Memory B cell (primary cell): Measurements from ENCODE around the gene LGALS3.
A peak's percentile ranks its signal among the peaks of the same experiment; 100 is the strongest.

Source experiments
- ATAC-seq: fragments of 150-1000 bp; cut with Tn5 transposase; 2 replicates; pipeline ENCODE4 v1.10.0; 2021; ENCODE audit warnings: low read depth, mild to moderate bottlenecking, moderate library complexity
- DNase-seq, 2 donors: peaks; one replicate each; pipeline ENCODE4 v3.0.0; 2022; ENCODE audit warnings: low spot score in 2 of 2
- H3K27ac Mint-ChIP-seq: one replicate; pipeline ENCODE4 v1.8.0; 2022; ENCODE audit warnings: mild to moderate bottlenecking, moderate library complexity, mixed read lengths
- H3K27me3 Mint-ChIP-seq: one replicate; pipeline ENCODE4 v1.8.0; 2022; ENCODE audit warnings: mixed read lengths
- H3K36me3 Mint-ChIP-seq: one replicate; pipeline ENCODE4 v1.8.0; 2022; ENCODE audit warnings: mild to moderate bottlenecking, mixed read lengths
- H3K4me1 Mint-ChIP-seq: one replicate; pipeline ENCODE4 v1.8.0; 2022; ENCODE audit warnings: mixed read lengths
- H3K4me3 Mint-ChIP-seq: one replicate; pipeline ENCODE4 v1.8.0; 2022; ENCODE audit warnings: mild to moderate bottlenecking, moderate library complexity, mixed read lengths
- H3K9me3 Mint-ChIP-seq: one replicate; pipeline ENCODE4 v1.8.0; 2022; ENCODE audit warnings: mixed read lengths

LGALS3 gene

DNA sequence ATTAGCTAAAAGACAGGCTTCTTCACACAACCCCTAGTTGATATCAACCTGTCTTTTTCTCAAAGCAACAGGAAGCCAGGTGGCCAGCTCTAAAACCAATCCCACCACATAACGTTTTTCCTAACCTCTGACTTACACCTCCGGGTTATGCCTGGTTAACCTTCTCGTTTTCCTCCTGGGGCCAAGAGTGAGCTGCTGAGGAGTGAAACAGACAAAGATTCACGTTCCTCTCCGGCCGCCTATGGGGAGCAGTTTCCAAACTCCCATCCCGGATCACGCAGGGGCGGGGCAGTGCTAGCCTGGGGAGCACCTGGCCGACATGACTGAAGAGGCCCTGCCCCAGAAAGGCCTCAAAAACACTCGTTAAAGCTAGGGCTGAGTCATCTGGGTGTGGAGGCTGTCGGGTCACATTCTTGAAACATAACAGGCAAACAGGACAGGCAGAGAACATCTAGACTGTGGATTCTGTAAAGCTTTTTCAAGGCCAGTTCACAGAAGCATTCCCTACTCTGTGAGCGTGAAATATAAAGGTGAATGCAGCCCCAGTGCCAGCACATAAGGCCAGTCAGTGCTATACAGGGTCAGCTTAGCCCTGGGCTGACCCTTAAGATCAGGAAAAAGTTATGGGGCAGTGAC is 25.9 kb upstream of the LGALS3 start:
- H3K27ac Mint-ChIP-seq, result peak overlapping the region; percentile 85
- no peaks in the 10 kb centered on the region for H3K36me3 Mint-ChIP-seq
- H3K9me3 Mint-ChIP-seq, result peaks cover 2% of the 10 kb centered on the region
- DNase-seq (no peak), ATAC-seq (peak; percentile 7)
- H3K27me3 Mint-ChIP-seq, result no peaks in the 10 kb centered on the region
- H3K4me1 Mint-ChIP-seq, result peaks cover 22% of the 10 kb centered on the region
- peak overlapping the region; percentile 73 for H3K4me3 Mint-ChIP-seq

DNA sequence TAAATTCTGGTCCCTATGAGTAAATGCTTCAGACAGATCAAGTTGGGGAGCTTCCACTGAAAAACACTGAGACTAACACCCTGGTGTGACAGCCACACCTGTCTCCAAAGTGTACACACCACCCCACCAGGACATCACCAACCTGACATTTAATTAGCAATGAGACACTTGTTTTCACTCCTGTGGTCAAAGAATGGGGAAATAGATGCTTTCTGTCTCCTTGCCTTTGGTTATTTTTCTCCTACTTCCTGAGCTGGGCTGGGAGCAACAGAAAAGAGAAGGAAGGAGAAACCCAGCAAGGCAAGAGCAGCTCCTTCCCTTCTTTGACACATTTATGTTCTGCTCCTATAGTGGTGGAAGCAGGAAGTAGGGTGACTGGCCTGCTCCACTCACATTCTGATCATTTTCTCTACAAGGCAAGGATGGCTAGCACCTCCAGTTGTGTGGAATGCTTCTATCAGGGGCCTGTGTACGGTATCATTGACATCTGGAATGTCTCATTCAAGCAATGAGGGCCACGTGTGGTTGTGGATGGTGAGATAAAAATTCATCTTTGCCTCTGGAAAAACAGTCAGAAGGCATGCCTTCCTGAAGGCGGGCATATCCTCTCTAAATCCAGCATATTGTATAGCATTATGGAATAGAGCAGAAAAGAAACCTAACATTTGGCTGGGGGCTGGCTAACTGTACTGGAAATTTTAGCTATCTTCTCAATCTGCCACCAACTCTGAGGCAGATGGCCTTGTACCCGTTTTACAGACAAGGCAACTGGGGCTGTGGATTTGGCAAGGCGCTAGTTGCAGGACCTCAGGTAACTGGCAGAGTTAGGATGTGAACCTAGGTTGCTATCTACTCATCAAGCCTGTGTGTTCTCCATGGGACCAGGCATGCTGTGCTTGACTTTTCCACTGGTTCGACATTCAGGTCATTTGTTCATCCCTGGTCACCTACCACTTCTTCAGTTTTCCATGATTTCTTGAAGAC is 24.8 kb upstream of the LGALS3 start:
- Mint-ChIP-seq H3K27me3 (no peaks in the 10 kb centered on the region), H3K4me3 (no peak overlapping the region), H3K36me3 (no peaks in the 10 kb centered on the region), H3K27ac (peak overlapping the region; percentile 26), H3K4me1 (peaks cover 16% of the 10 kb centered on the region), H3K9me3 (no peaks in the 10 kb centered on the region)
- DNase-seq (no peak), ATAC-seq (no peak)

DNA sequence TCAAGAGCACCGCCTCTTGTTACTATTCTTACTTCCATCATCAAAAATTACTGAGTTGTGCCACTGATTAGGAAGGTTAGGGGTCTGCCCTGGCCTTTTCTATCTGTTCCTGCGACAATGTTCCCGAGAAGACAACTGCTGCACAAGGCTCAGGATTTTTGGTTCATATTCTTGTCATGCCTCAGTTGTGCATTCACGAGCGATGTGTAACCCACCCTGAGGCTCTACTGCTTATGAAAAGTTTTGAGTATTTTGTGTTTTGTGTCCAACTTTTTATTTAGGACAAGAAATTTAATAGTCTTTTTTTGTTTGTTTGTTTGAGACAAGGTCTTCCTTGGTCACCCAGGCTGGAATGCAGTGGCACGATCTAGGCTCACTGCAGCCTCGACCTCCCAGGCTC is 23.1 kb upstream of the LGALS3 start:
- DNase-seq, result no peak
- no peak overlapping the region for H3K27ac Mint-ChIP-seq
- no peaks in the 10 kb centered on the region for H3K27me3 Mint-ChIP-seq
- no peaks in the 10 kb centered on the region for H3K36me3 Mint-ChIP-seq
- no peak for ATAC-seq
- peaks cover 13% of the 10 kb centered on the region for H3K4me1 Mint-ChIP-seq
- no peaks in the 10 kb centered on the region for H3K9me3 Mint-ChIP-seq
- H3K4me3 Mint-ChIP-seq, result no peak overlapping the region

DNA sequence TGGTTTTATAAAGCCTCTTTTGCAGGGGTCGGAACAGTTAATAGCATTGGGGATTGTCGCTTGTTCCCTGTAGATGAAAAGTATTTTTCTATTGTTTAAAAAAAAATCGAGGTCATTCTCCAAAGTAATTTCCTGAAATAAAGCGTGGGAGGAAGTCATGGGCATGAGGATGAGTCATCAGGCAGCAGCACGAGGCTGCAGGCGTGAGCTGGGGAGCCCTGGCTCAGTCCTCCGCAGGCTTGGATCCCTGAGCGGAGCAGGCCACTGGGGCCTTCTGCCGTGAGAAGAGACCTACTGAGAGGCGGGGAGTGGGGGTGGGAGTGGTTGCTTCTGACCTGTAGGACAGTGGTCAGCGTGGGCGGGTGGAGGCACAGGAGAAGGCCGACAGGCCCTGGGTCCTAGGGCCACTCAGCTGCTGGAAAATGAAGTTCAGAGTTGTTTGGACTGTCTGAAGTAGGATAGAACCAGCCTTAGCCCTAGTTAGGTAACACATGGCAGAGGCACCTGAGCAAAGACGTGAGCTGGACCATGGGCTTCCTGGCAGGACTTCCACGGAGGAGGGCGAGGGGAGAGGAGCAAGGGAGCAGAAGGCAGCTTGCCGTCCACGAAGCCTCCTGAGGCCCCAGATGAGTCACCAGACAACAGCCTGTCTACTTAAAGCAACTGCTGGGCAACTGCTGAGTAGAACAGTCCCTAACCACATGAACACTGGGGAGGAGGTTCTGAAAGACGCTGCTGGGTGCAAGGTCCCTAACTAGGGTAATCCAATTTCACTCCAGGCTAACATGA is 21.1 kb upstream of the LGALS3 start:
- H3K4me3 Mint-ChIP-seq, result no peak overlapping the region
- no peak overlapping the region for H3K27ac Mint-ChIP-seq
- peaks cover 10% of the 10 kb centered on the region for H3K4me1 Mint-ChIP-seq
- no peaks in the 10 kb centered on the region for H3K9me3 Mint-ChIP-seq
- ATAC-seq, result no peak
- DNase-seq, result no peak
- peaks cover 1% of the 10 kb centered on the region for H3K27me3 Mint-ChIP-seq
- H3K36me3 Mint-ChIP-seq, result no peaks in the 10 kb centered on the region

DNA sequence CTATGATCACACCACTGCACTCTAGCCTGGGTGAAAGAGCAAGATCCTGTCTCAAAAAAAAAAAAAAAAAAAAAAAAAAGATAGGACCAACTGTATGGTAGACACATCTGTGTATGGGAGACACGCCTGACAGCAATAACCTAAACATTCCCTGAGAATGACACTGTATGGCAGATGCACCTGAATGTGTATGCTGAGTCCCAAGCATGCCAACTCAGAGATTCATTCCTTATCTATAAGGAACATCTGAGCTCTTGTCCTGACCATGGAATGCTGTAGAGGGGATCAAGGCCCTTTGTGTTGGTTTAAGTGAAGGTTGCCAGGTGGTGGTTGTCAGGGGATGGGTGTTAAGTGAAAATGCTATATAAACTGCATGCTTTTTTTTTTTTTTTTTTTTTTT is 19.2 kb upstream of the LGALS3 start:
- DNase-seq (no peak), ATAC-seq (no peak)
- Mint-ChIP-seq H3K36me3 (no peaks in the 10 kb centered on the region), H3K27me3 (peaks cover 4% of the 10 kb centered on the region), H3K27ac (no peak overlapping the region), H3K4me3 (no peak overlapping the region), H3K9me3 (no peaks in the 10 kb centered on the region), H3K4me1 (peaks cover 3% of the 10 kb centered on the region)

DNA sequence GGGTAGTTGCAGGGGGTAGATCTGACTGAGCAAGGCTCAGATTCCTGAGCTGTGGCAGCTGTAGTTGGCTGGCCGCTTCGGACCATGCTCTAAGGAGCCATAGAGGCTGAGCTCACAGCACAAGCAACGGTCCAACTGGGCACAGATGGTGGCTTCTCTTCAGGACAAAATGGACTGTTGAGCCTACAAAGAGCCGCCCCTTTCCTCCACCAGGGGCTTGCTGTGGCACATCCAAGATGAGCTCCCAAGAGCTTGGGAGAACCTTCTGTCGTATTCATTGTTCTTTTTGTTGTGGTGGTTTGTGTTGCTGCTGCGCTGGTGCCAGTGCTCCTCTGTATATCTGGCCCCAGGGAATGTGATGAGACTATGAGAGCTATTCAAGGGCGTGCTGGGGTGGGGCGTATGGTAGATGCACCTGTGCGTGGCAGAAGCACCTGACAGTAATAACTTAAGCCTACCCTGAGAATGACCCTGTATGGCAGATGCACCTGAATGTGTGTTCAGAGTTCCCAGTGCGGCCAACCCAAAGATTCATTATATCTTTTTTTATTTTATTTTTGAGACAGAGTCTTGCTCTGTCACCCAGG is 17.8 kb upstream of the LGALS3 start:
- peaks cover 4% of the 10 kb centered on the region for H3K27me3 Mint-ChIP-seq
- H3K4me1 Mint-ChIP-seq, result peaks cover 3% of the 10 kb centered on the region
- no peak for ATAC-seq
- H3K27ac Mint-ChIP-seq, result no peak overlapping the region
- no peaks in the 10 kb centered on the region for H3K36me3 Mint-ChIP-seq
- no peaks in the 10 kb centered on the region for H3K9me3 Mint-ChIP-seq
- DNase-seq, result no peak
- no peak overlapping the region for H3K4me3 Mint-ChIP-seq

DNA sequence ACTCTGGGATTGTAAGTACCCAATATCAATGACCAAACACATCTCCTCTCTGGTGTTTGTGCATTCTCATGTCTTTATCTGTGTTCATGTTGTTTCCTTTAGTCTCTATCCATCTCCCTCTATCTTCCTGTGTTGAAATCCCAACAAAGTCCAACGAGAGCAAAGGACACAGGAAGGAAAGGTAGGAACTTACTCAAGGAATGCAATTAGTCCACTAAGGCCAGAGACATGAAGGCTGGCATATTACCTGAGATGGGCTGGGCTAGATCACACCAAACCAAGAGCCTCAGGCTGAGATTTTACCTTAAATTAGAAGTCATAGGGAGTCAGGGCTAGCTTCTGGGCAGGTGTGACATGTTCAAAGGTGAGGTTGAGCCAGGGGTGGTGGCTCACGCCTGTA is 14.3 kb upstream of the LGALS3 start:
- H3K27ac Mint-ChIP-seq, result no peak overlapping the region
- no peaks in the 10 kb centered on the region for H3K9me3 Mint-ChIP-seq
- H3K4me1 Mint-ChIP-seq, result peaks cover 3% of the 10 kb centered on the region
- no peaks in the 10 kb centered on the region for H3K36me3 Mint-ChIP-seq
- H3K4me3 Mint-ChIP-seq, result no peak overlapping the region
- ATAC-seq, result no peak
- H3K27me3 Mint-ChIP-seq, result peaks cover 4% of the 10 kb centered on the region
- DNase-seq, result no peak

DNA sequence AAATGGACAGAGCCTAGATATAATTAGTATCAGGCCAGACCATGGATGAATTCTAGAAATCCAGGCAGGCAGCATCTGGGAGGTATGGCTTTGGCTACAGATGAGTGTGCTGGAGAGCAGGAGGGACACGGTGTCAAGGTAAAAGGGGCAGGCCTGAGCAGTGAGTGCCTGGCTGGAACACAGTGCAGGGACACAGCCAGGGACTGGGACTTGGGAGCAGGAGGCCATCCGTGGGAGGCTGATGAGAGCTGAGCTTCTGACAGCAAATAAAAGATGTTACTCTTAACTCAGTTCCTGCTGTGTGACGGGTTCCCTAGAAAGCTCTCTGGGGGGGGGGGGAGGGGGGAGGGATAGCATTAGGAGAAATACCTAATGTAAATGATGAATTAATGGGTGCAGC is 13.6 kb upstream of the LGALS3 start:
- Mint-ChIP-seq H3K27ac (no peak overlapping the region), H3K27me3 (peaks cover 4% of the 10 kb centered on the region), H3K4me3 (no peak overlapping the region), H3K36me3 (no peaks in the 10 kb centered on the region), H3K4me1 (peaks cover 3% of the 10 kb centered on the region), H3K9me3 (no peaks in the 10 kb centered on the region)
- DNase-seq (no peak), ATAC-seq (no peak)

DNA sequence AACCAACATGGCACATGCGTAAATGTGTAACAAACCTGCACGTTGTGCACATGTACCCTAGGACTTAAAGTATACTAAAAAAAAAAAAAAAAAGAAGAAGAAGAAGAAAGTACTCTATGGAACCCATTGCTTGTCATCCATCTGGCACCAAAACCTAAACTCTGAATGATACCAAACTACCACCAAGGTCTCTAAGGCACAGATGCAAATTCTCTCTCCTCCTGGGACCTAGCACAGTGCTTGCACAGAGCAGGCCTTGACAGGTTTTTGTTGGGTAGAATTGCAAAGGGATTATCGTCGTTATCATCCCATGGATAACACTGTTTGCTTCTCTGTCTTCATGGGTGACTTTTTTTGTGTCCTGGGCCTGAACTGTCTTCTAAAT is 13.2 kb upstream of the LGALS3 start:
- H3K27me3 Mint-ChIP-seq, result peaks cover 4% of the 10 kb centered on the region
- H3K36me3 Mint-ChIP-seq, result no peaks in the 10 kb centered on the region
- no peak overlapping the region for H3K4me3 Mint-ChIP-seq
- no peak overlapping the region for H3K27ac Mint-ChIP-seq
- DNase-seq (no peak), ATAC-seq (no peak)
- peaks cover 3% of the 10 kb centered on the region for H3K4me1 Mint-ChIP-seq
- H3K9me3 Mint-ChIP-seq, result no peaks in the 10 kb centered on the region

DNA sequence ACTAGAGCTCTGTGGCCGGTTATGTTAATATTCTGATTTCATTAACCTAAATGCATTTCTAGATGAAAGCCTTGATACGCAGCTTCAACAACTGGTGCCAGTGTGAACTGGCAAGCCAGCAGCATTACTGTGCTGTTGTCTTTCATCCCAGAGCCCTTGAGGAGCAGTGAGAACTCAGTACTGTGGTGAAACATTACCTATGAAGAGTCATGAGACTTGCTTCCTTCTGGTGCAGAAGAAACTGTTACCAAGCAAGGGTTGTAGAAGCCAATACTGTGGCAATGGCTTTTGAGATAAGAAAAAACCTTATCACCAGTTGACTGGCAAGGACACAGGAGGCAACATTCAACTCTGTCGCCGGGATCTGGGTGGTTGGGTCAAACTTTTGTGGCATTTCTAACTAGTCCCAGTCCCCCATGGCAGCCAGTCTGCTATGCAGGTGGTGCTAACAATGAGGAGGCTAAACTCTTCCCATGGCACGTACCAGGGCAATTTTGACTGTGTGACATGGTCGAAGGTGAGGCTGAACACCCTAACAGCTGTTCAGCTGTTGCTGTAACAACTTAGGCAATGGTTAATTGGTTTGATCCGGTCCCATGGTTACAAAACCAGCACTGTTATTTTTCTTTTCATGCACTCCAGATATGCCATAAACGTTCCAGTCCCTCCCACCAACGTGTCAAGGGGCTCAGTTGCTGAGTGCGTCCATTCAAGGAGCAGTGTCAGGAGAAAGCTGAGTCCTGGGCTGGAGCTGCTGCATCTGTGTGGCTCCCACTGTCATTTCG is 12.6 kb upstream of the LGALS3 start:
- ATAC-seq, result no peak
- H3K27me3 Mint-ChIP-seq, result peaks cover 3% of the 10 kb centered on the region
- H3K4me3 Mint-ChIP-seq, result no peak overlapping the region
- H3K4me1 Mint-ChIP-seq, result peaks cover 3% of the 10 kb centered on the region
- no peak overlapping the region for H3K27ac Mint-ChIP-seq
- no peak for DNase-seq
- no peaks in the 10 kb centered on the region for H3K9me3 Mint-ChIP-seq
- no peaks in the 10 kb centered on the region for H3K36me3 Mint-ChIP-seq

DNA sequence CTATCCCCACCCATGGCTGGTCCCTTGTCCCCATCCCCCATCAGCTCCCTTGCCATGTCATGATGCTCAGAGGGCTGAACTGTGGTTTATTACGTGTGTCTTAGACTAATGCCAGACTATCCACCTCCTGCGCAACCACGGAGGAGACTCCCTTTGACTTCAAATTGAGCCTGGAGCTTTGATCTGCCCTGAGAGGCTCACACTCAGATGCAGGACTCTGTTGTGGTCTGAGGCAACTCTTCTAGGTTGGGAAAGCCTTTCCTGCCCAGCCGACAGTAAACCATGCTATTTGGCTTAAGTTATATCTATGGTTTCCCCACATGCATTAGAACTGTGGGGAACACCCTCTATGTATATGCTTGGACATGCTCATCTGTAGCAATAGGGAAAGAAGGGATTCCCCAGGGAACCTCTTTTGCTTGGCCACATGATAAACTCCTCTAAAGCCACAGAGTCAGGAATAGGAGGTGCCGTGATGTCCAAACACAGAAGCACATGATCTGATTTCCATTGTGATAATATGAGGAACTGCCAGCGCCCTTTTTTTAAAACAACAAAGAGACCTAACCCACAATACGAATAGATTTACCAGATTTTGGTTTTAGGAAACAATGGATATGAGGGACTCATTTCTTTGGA is 11.1 kb upstream of the LGALS3 start:
- Mint-ChIP-seq H3K27ac (no peak overlapping the region), H3K4me3 (no peak overlapping the region), H3K4me1 (peaks cover 3% of the 10 kb centered on the region), H3K36me3 (no peaks in the 10 kb centered on the region), H3K9me3 (no peaks in the 10 kb centered on the region), H3K27me3 (peaks cover 3% of the 10 kb centered on the region)
- ATAC-seq (no peak), DNase-seq (no peak)

DNA sequence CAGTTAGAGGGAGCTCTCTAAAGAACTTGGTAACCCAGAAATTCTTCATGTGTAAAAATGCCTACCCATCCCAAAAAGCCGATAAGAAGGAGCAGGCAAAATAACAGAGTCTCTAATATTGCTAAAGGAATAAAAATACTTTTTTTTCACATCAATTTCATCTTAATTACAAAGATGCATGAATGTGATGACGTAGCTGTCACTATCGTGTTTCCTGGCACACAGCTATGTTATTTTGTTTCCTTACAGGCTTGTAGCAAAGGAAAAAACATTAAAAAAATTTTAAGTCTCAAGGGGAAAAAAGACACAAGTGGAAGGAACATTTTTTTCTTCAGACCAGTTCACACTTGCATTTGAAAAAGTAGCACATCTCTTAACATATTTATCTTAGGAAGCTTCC is 10.3 kb upstream of the LGALS3 start:
- no peaks in the 10 kb centered on the region for H3K36me3 Mint-ChIP-seq
- no peaks in the 10 kb centered on the region for H3K9me3 Mint-ChIP-seq
- DNase-seq (no peak), ATAC-seq (no peak)
- H3K4me3 Mint-ChIP-seq, result no peak overlapping the region
- no peak overlapping the region for H3K27ac Mint-ChIP-seq
- H3K27me3 Mint-ChIP-seq, result peaks cover 3% of the 10 kb centered on the region
- H3K4me1 Mint-ChIP-seq, result no peaks in the 10 kb centered on the region
